ENCODE data around the gene PYM1.

DNA sequence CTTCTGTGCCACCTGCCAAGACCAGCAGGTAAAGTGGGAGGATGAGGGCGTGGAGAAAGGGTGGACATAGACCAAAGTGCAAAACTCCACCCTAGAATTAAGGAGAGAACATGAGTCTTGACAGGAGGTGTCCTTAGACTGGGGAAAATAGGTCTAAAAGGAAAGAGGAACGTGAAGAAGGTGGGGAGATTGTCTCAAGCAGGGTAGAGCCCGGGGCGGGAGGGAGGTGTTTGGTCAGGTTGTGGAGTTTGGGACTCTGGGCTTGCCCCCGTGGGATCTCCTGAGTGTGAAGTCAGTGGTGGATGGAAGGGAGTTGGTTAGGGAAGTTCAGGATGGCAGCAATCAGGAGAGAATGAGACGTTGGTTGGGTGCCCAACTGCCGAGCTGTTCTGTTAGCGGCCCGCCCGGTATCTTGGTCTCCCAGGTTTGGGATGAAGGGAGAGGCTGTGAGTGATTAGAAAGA is 3.7 kb upstream of the PYM1 start:
- TF ChIP-seq, protein P1, sequence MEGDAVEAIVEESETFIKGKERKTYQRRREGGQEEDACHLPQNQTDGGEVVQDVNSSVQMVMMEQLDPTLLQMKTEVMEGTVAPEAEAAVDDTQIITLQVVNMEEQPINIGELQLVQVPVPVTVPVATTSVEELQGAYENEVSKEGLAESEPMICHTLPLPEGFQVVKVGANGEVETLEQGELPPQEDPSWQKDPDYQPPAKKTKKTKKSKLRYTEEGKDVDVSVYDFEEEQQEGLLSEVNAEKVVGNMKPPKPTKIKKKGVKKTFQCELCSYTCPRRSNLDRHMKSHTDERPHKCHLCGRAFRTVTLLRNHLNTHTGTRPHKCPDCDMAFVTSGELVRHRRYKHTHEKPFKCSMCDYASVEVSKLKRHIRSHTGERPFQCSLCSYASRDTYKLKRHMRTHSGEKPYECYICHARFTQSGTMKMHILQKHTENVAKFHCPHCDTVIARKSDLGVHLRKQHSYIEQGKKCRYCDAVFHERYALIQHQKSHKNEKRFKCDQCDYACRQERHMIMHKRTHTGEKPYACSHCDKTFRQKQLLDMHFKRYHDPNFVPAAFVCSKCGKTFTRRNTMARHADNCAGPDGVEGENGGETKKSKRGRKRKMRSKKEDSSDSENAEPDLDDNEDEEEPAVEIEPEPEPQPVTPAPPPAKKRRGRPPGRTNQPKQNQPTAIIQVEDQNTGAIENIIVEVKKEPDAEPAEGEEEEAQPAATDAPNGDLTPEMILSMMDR (IDR thresholded peaks at IDR 0.05) = no peak
- no peak for TF ChIP-seq POLR2A (IDR thresholded peaks at IDR 0.05)
